ENCODE measurements around the gene RNF212. TPM values are rescaled to one million over a fixed set of nuclear protein-coding genes. Genes with fewer than 3 reads are reported as not detected.
A peak's percentile ranks its signal among the peaks of the same experiment; 100 is the strongest.
"Not testable (repeated sequence)": the region's sequence is repeated elsewhere in the genome, so short reads cannot be mapped to it uniquely, and the experiment has no call there.

The RNF212 gene
- total and polyA plus RNA-seq, 9 donors = 2.3 to 6.0 (median 4.2) TPM

GRCh38 chr4:1051472-1051871 lies 61.9 kb downstream of the RNF212 start:
- no peak overlapping the region for H3K27ac ChIP-seq (ENCODE audit: low read length)
- peaks cover 71% of the 10 kb centered on the region for H3K27me3 ChIP-seq (ENCODE audit: control insufficient read depth, insufficient read depth, low read length)
- H3K36me3 ChIP-seq (ENCODE audit: control insufficient read depth, insufficient read depth, low read length) = no peaks in the 10 kb centered on the region
- H3K4me1 ChIP-seq (ENCODE audit: control insufficient read depth, insufficient read depth, low read length) = peaks cover 45% of the 10 kb centered on the region
- no peaks in the 10 kb centered on the region for H3K9me3 ChIP-seq (replicated peaks; ENCODE audit: control insufficient read depth, low read depth, low read length)
- DNase-seq = no peak
- WGBS (ENCODE audit: insufficient coverage) = 33% methylated on average over 1 of the region's 9 CpGs
- H3K4me3 ChIP-seq (ENCODE audit: low read length) = no peak overlapping the region

DNA sequence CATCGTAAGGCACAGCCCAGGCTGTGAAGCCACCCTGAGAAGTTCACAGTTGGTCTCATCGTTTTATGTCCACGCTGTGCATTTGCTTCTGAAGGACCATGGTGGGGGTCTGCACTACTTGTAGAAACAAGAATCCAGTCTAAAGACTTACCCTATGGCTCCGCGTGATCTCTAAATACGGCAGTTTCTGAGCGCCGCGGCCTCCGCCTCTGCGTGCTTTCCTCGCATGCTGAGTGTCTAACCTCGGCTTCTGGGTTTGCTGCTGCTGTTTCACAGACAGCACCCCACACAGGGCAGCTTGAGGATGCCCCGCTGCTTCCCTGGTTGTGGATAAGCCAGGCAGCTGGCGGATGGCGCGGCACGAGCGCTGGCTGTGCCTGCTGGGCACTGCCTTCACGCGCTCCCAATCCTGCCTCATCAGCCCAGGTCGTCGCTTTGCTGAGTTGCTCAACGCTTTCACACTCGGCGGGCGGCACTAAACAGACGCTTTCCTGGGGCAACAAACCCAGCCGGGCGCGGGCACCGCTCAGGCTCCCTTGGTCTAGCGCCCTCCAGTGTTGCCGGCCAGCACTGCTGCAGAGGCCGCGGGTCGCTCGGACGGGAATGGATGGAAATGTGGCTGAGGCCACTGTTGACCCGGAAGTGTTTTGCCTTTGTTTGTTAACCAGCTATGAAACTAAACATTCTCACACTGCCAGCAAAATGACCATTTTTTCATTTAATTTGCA lies 62.7 kb downstream of the RNF212 start:
- no peaks in the 10 kb centered on the region for H3K9me3 ChIP-seq (replicated peaks; ENCODE audit: control insufficient read depth, low read depth, low read length)
- H3K27ac ChIP-seq (ENCODE audit: low read length) = no peak overlapping the region
- H3K4me3 ChIP-seq (ENCODE audit: low read length) = no peak overlapping the region
- no peaks in the 10 kb centered on the region for H3K36me3 ChIP-seq (ENCODE audit: control insufficient read depth, insufficient read depth, low read length)
- H3K4me1 ChIP-seq (ENCODE audit: control insufficient read depth, insufficient read depth, low read length) = peaks cover 42% of the 10 kb centered on the region
- no peak for DNase-seq
- WGBS (ENCODE audit: insufficient coverage) = 72% methylated on average over 34 of the region's 40 CpGs
- H3K27me3 ChIP-seq (ENCODE audit: control insufficient read depth, insufficient read depth, low read length) = peaks cover 66% of the 10 kb centered on the region

GRCh38 chr4:1049591-1049905 lies 63.8 kb downstream of the RNF212 start:
- WGBS (ENCODE audit: insufficient coverage) = 78% methylated on average over 21 of the region's 21 CpGs
- Histone ChIP-seq H3K9me3 (replicated peaks; ENCODE audit: control insufficient read depth, low read depth, low read length) (no peaks in the 10 kb centered on the region), H3K27ac (ENCODE audit: low read length) (no peak overlapping the region), H3K36me3 (ENCODE audit: control insufficient read depth, insufficient read depth, low read length) (no peaks in the 10 kb centered on the region), H3K4me1 (ENCODE audit: control insufficient read depth, insufficient read depth, low read length) (peaks cover 48% of the 10 kb centered on the region), H3K27me3 (ENCODE audit: control insufficient read depth, insufficient read depth, low read length) (peaks cover 73% of the 10 kb centered on the region), H3K4me3 (ENCODE audit: low read length) (no peak overlapping the region)
- DNase-seq = peak; percentile 6

DNA sequence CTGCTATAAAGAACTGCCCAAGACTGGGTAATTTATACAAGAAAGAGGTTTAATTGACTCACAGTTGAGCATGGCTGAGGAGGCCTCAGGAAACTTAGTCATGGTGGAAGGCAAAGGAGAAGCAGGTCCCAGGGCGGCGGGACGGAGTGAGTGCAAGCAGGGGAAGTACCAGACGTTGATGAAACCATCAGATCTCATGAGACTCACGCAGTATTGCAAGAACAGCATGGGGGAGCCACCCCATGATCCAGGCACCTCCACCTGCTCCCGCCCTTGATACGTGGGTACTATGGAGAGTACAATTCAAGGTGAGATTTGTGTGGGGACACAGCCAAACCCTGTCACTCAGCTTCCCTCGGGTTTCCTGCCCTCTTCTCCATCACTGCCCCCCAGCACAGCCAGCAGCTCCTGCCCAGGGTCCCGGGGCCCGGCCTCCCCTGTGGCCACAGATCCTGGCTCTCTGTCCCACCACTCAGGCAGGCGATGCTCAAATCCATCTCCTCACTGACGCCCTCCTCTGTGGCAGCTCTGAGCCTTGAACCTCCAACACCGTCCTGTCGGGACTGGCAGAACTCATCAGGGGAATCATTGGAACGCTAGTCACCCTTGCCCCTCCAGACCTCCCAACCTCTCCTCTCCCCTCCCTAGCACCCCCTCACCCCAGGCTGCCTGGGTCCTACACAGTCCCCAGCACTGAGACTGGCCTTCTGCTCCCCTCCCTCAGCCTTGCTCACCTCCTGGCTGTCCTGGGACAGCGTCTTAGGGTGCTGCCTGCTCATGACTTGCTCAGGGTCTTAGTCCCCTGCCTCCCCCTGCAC lies 64.4 kb downstream of the RNF212 start:
- H3K27me3 ChIP-seq (ENCODE audit: control insufficient read depth, insufficient read depth, low read length) = peaks cover 79% of the 10 kb centered on the region
- no peaks in the 10 kb centered on the region for H3K9me3 ChIP-seq (replicated peaks; ENCODE audit: control insufficient read depth, low read depth, low read length)
- H3K4me3 ChIP-seq (ENCODE audit: low read length) = no peak overlapping the region
- no peak overlapping the region for H3K27ac ChIP-seq (ENCODE audit: low read length)
- WGBS (ENCODE audit: insufficient coverage) = 80% methylated on average over 12 of the region's 16 CpGs
- H3K36me3 ChIP-seq (ENCODE audit: control insufficient read depth, insufficient read depth, low read length) = no peaks in the 10 kb centered on the region
- peak; percentile 3 for DNase-seq
- peaks cover 54% of the 10 kb centered on the region for H3K4me1 ChIP-seq (ENCODE audit: control insufficient read depth, insufficient read depth, low read length)

GRCh38 chr4:1047976-1048772 lies 65.2 kb downstream of the RNF212 start:
- no peak overlapping the region for H3K4me3 ChIP-seq (ENCODE audit: low read length)
- peaks cover 55% of the 10 kb centered on the region for H3K4me1 ChIP-seq (ENCODE audit: control insufficient read depth, insufficient read depth, low read length)
- peak; percentile 4 for DNase-seq
- H3K27ac ChIP-seq (ENCODE audit: low read length) = no peak overlapping the region
- H3K36me3 ChIP-seq (ENCODE audit: control insufficient read depth, insufficient read depth, low read length) = no peaks in the 10 kb centered on the region
- peaks cover 83% of the 10 kb centered on the region for H3K27me3 ChIP-seq (ENCODE audit: control insufficient read depth, insufficient read depth, low read length)
- WGBS (ENCODE audit: insufficient coverage) = 77% methylated on average over 27 of the region's 34 CpGs
- H3K9me3 ChIP-seq (replicated peaks; ENCODE audit: control insufficient read depth, low read depth, low read length) = no peaks in the 10 kb centered on the region

DNA sequence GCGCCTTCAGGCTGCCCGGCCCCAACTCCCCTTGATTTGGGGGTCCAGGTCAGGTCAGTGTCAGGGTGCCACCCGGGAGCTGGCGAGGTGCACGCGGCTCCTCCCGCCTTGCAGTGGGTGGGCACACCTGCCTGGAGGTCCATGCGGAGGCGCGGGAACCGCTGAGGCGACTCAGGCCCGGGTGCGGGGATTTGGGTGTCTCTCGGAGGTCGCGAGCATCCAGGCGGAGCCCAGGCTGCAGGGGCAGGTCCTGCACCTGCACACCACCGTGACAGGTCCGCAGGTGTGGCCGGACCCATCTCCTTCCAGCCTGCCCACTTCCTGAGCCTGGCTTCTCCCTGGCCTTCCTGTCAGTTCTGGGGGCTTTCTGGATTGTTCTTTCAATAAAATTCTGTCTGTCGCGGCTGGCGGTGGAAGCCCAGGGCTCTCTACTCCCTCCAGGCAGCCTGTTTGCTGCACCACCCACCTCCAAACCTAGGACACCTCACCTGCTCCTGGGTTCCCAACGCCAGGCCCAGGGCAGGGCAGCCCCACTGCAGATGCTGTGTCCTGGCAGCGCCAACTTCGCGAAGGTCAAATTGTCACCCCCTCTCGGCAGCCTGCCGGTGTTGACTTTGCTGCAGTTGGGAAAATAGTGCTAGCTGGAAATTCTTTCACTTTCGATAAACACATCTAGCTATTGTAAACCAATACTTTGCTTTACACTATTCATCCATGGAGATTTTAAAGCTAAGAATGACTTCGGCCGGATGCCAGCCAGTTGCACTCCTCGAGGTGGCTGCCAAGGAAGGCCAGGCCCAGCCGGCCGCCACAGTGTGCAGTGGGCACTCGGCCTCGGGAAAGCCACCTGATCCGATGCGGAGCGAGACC lies 66.0 kb downstream of the RNF212 start:
- Histone ChIP-seq H3K4me1 (ENCODE audit: control insufficient read depth, insufficient read depth, low read length) (peaks cover 48% of the 10 kb centered on the region), H3K9me3 (replicated peaks; ENCODE audit: control insufficient read depth, low read depth, low read length) (no peaks in the 10 kb centered on the region), H3K36me3 (ENCODE audit: control insufficient read depth, insufficient read depth, low read length) (no peaks in the 10 kb centered on the region), H3K27ac (ENCODE audit: low read length) (no peak overlapping the region), H3K4me3 (ENCODE audit: low read length) (no peak overlapping the region), H3K27me3 (ENCODE audit: control insufficient read depth, insufficient read depth, low read length) (peaks cover 75% of the 10 kb centered on the region)
- DNase-seq = peak; percentile 10
- 54% methylated on average over 34 of the region's 41 CpGs for WGBS (ENCODE audit: insufficient coverage)

- H3K36me3 ChIP-seq (ENCODE audit: control insufficient read depth, insufficient read depth, low read length); H3K4me3 ChIP-seq (ENCODE audit: low read length); H3K27ac ChIP-seq (ENCODE audit: low read length); H3K9me3 ChIP-seq (replicated peaks; ENCODE audit: control insufficient read depth, low read depth, low read length): not testable (repeated sequence)
- Histone ChIP-seq H3K27me3 (ENCODE audit: control insufficient read depth, insufficient read depth, low read length) (peaks cover 67% of the 10 kb centered on the region), H3K4me1 (ENCODE audit: control insufficient read depth, insufficient read depth, low read length) (peaks cover 47% of the 10 kb centered on the region)
- DNase-seq = peak; percentile 86
- 9% methylated on average over 28 of the region's 29 CpGs for WGBS (ENCODE audit: insufficient coverage)
Observed at GRCh38 chr4:1046581-1047011, 66.8 kb downstream of the RNF212 start.

DNA sequence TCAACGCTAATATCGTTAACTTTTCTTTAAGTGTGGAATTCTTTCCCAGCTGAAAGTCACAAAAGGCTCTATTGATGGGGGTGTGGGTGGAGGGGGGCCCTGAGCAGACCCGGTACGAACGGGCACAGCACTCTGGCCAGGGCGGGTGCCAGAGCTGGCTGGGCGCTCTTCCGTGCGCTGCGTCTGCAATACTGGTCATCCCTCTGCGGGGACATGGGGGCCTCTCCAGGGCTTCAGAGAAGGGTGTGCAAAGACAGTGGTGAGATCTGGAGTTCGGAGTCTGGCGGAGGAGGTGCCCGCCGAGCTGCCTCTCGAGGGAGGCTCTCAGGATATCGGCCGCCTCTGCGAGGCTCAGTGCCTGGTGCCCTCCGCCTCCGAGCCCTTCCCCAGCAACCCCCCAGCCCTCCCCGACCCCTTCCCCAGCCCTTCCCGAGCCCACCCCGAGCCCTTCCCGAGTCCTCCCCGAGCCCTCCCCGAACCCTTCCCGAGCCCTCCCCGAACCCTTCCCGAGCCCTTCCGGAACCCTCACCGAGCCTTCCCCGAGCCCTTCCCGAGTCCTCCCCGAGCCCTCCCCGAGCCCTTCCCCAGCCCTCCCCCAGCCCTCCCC lies 67.7 kb downstream of the RNF212 start:
- Histone ChIP-seq H3K27me3 (ENCODE audit: control insufficient read depth, insufficient read depth, low read length) (peaks cover 64% of the 10 kb centered on the region), H3K9me3 (replicated peaks; ENCODE audit: control insufficient read depth, low read depth, low read length) (no peaks in the 10 kb centered on the region), H3K4me3 (ENCODE audit: low read length) (no peak overlapping the region), H3K36me3 (ENCODE audit: control insufficient read depth, insufficient read depth, low read length) (no peaks in the 10 kb centered on the region), H3K27ac (ENCODE audit: low read length) (no peak overlapping the region), H3K4me1 (ENCODE audit: control insufficient read depth, insufficient read depth, low read length) (peaks cover 56% of the 10 kb centered on the region)
- 80% methylated on average over 26 of the region's 36 CpGs for WGBS (ENCODE audit: insufficient coverage)
- DNase-seq = peak; percentile 4

- Histone ChIP-seq H3K4me1 (ENCODE audit: control insufficient read depth, insufficient read depth, low read length) (peaks cover 61% of the 10 kb centered on the region), H3K9me3 (replicated peaks; ENCODE audit: control insufficient read depth, low read depth, low read length) (no peaks in the 10 kb centered on the region), H3K4me3 (ENCODE audit: low read length) (no peak overlapping the region), H3K27me3 (ENCODE audit: control insufficient read depth, insufficient read depth, low read length) (peaks cover 60% of the 10 kb centered on the region), H3K27ac (ENCODE audit: low read length) (no peak overlapping the region), H3K36me3 (ENCODE audit: control insufficient read depth, insufficient read depth, low read length) (no peaks in the 10 kb centered on the region)
- peak; percentile 5 for DNase-seq
- WGBS (ENCODE audit: insufficient coverage) = 84% methylated on average over 14 of the region's 14 CpGs
Observed at GRCh38 chr4:1045193-1045594, 68.2 kb downstream of the RNF212 start.
